AG08396 (cell line): Measurements from ENCODE around the gene C1QTNF6.
"Not testable (repeated sequence)": the region's sequence is repeated elsewhere in the genome, so short reads cannot be mapped to it uniquely, and the experiment has no call there.

Experiments
- DNase-seq: peaks from one replicate; pipeline ENCODE4 v3.0.0; 2012; ENCODE audit warnings: low spot score, mixed read lengths

Gene C1QTNF6

GRCh38 chr22:37187891-37188761 is at the start of gene C1QTNF6:
Gene C1QTNF6 (minus strand): TSS chr22:37188247. CDS start chr22:37188213, 34 bp downstream.
- DNase-seq: no peak

- DNase-seq: no peak
These were observed 48.0 kb upstream of the C1QTNF6 start for GRCh38 chr22:37235897-37236607.

GRCh38 chr22:37234736-37235711 is 47.0 kb upstream of the C1QTNF6 start:
- no peak for DNase-seq

GRCh38 chr22:37233751-37234631 is 45.9 kb upstream of the C1QTNF6 start:
- DNase-seq: no peak

GRCh38 chr22:37233371-37233750 is 45.3 kb upstream of the C1QTNF6 start:
- DNase-seq: not testable (repeated sequence)

GRCh38 chr22:37232140-37232998 is 44.3 kb upstream of the C1QTNF6 start:
- no peak for DNase-seq

- no peak for DNase-seq
These were observed 43.5 kb upstream of the C1QTNF6 start for GRCh38 chr22:37231406-37232139.

- no peak for DNase-seq
These were observed 42.8 kb upstream of the C1QTNF6 start for GRCh38 chr22:37230673-37231405.

GRCh38 chr22:37229805-37230672 is 42.0 kb upstream of the C1QTNF6 start:
- DNase-seq: no peak

GRCh38 chr22:37229012-37229804 is 41.2 kb upstream of the C1QTNF6 start:
- DNase-seq: peak; percentile 76

- DNase-seq: no peak
These were observed 40.3 kb upstream of the C1QTNF6 start for GRCh38 chr22:37228106-37229011.

- DNase-seq: no peak
These were observed 38.5 kb upstream of the C1QTNF6 start for GRCh38 chr22:37226514-37226913.

- no peak for DNase-seq
These were observed 38.0 kb upstream of the C1QTNF6 start for GRCh38 chr22:37226087-37226486.

- no peak for DNase-seq
These were observed 37.4 kb upstream of the C1QTNF6 start for GRCh38 chr22:37225481-37225880.

GRCh38 chr22:37224757-37225420 is 36.8 kb upstream of the C1QTNF6 start:
- DNase-seq: no peak
